CD4-positive, CD25-positive, alpha-beta regulatory T cell (primary cell): Measurements from ENCODE around the gene RAI14. TPM values are rescaled to one million over a fixed set of nuclear protein-coding genes. Genes with fewer than 3 reads are reported as not detected.

Experiments
- ATAC-seq, 2 donors: fragments of 150-1000 bp; cut with Tn5 transposase; one replicate each; pipeline ENCODE4 v1.10.0; 2021; ENCODE audit warnings: low read depth in 2 of 2, moderate number of reproducible peaks in 2 of 2, moderate library complexity in 1 of 2
- DNase-seq, 3 donors: peaks; one replicate each; pipeline versions ENCODE4 v3.0.0 to v3.0.0-alpha.2; 2012 to 2022; ENCODE audit warnings: mixed read lengths in 1 of 3
- H3K27ac ChIP-seq: one replicate; pipeline ENCODE4 v1.7.0; 2013; ENCODE audit warnings: mild to moderate bottlenecking, low read length; ENCODE audit not compliant: insufficient read depth, poor library complexity, severe bottlenecking
- H3K27me3 ChIP-seq: one replicate; pipeline ENCODE4 v1.7.0; 2013; ENCODE audit warnings: low read length; ENCODE audit not compliant: control insufficient read depth, insufficient read depth
- H3K36me3 ChIP-seq: one replicate; pipeline ENCODE4 v1.7.0; 2013; ENCODE audit warnings: mild to moderate bottlenecking, low read length, moderate library complexity; ENCODE audit not compliant: control insufficient read depth, insufficient read depth
- H3K4me1 ChIP-seq: 2 replicates; pipeline ENCODE4 v1.7.0; 2013; ENCODE audit warnings: mild to moderate bottlenecking, low read length; ENCODE audit not compliant: insufficient read depth, control insufficient read depth, poor library complexity, severe bottlenecking
- H3K4me3 ChIP-seq: one replicate; pipeline ENCODE4 v1.7.0; 2013; ENCODE audit warnings: low read depth, mild to moderate bottlenecking, low read length, moderate library complexity
- H3K9me3 ChIP-seq, 2 experiments: 1 replicate in 1 of 2; 2 replicates in 1 of 2; pipeline ENCODE4 v1.7.0; 2013; ENCODE audit warnings: low read length in 2 of 2, mild to moderate bottlenecking in 1 of 2, moderate library complexity in 1 of 2; ENCODE audit not compliant: control insufficient read depth in 2 of 2
- H3K27ac Mint-ChIP-seq, 3 donors: one replicate each; pipeline ENCODE4 v1.8.0; 2020 to 2022; ENCODE audit warnings: mild to moderate bottlenecking in 3 of 3, mixed read lengths in 3 of 3, moderate library complexity in 2 of 3
- H3K27me3 Mint-ChIP-seq: one replicate; pipeline ENCODE4 v1.8.0; 2022; ENCODE audit warnings: mild to moderate bottlenecking, mixed read lengths
- H3K36me3 Mint-ChIP-seq: one replicate; pipeline ENCODE4 v1.8.0; 2020; ENCODE audit warnings: mixed read lengths
- H3K4me1 Mint-ChIP-seq, 4 donors: one replicate each; pipeline ENCODE4 v1.8.0; 2020 to 2022; ENCODE audit warnings: mixed read lengths in 4 of 4, mild to moderate bottlenecking in 1 of 4
- H3K4me3 Mint-ChIP-seq, 4 donors: one replicate each; pipeline ENCODE4 v1.8.0; 2020 to 2022; ENCODE audit warnings: mild to moderate bottlenecking in 4 of 4, mixed read lengths in 4 of 4, moderate library complexity in 3 of 4
- H3K9me3 Mint-ChIP-seq, 7 donors: one replicate each; pipeline ENCODE4 v1.8.0; 2020 to 2022; ENCODE audit warnings: mixed read lengths in 7 of 7, mild to moderate bottlenecking in 3 of 7, moderate library complexity in 2 of 7
- polyA plus RNA-seq, 4 donors: library from polyadenylated mRNA; unstranded; fragments of 300-500 nt; fragmentation: Illumina TruSeq; gene quantifications; one replicate each; pipeline ENCODE4 v1.2.3, GENCODE V29; 2021
- total RNA-seq: library from RNA; stranded (reverse); gene quantifications from one replicate; pipeline ENCODE4 v1.2.3, GENCODE V29; 2022

The RAI14 gene
- total and polyA plus RNA-seq, 5 donors from 2014 or later: 0.12 TPM; not detected in 4

DNA sequence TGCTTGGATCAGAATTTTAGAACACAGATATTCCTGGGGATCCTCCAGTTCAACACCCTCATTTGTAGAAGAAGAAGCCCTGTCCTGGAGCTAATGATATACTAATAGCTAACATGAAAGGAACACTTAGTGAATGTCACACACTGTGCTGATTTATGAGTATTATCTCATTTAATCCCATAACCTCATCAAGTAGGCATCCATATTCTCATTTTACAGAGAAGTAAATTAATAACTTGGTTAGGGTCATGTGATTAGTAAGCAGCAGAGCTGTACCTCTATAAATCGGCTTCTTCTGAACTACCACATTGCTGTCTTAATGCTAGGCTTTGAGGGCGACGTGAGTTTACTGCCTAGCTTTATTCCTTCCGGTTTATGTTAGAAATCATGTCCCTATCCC is 188.9 kb downstream of the RAI14 start:
- H3K9me3 ChIP-seq: no peaks in the 10 kb centered on the region
- ATAC-seq (no peak), DNase-seq (no peak)
- H3K4me1 ChIP-seq: no peaks in the 10 kb centered on the region
- H3K4me3 ChIP-seq: no peak overlapping the region
- Mint-ChIP-seq H3K4me1 (peaks cover 0 to 3% (median 0%) of the 10 kb centered on the region in 4 donors), H3K27me3 (peaks cover 28% of the 10 kb centered on the region), H3K4me3 (peak overlapping the region in 1 of 4 donors; percentile 59), H3K27ac (no peak overlapping the region), H3K9me3 (no peaks in the 10 kb centered on the region), H3K36me3 (no peaks in the 10 kb centered on the region)
- no peaks in the 10 kb centered on the region for H3K36me3 ChIP-seq
- no peak overlapping the region for H3K27ac ChIP-seq
- H3K27me3 ChIP-seq: no peaks in the 10 kb centered on the region

DNA sequence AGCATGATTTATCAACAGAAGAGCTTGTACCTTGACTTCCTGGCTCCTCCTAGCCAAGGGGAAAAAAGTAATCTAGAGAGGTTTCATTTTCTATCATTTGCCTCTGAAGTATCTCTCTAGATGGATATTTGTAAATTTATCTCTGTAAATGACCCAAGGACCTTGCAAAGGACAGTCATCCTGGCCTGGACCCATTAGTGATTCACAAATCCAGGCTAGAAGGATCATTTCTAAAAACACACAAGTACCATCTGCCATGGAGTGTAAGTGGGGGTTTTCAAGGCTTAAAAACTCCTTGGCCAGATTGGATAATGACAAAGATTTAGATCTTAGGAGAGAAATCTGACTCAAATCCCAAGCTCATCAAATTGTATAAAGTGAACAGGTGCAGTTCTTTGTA is 190.9 kb downstream of the RAI14 start:
- no peak overlapping the region for H3K4me3 Mint-ChIP-seq
- H3K4me1 Mint-ChIP-seq: no peaks in the 10 kb centered on the region
- H3K27me3 Mint-ChIP-seq: peaks cover 27% of the 10 kb centered on the region
- no peaks in the 10 kb centered on the region for H3K36me3 ChIP-seq
- H3K36me3 Mint-ChIP-seq: no peaks in the 10 kb centered on the region
- peaks cover 0 to 2% (median 0%) of the 10 kb centered on the region in 7 donors for H3K9me3 Mint-ChIP-seq
- no peak overlapping the region for H3K27ac Mint-ChIP-seq
- no peaks in the 10 kb centered on the region for H3K4me1 ChIP-seq
- no peaks in the 10 kb centered on the region for H3K9me3 ChIP-seq
- no peak for ATAC-seq
- H3K27me3 ChIP-seq: no peaks in the 10 kb centered on the region
- no peak overlapping the region for H3K4me3 ChIP-seq
- H3K27ac ChIP-seq: no peak overlapping the region
- no peak for DNase-seq

DNA sequence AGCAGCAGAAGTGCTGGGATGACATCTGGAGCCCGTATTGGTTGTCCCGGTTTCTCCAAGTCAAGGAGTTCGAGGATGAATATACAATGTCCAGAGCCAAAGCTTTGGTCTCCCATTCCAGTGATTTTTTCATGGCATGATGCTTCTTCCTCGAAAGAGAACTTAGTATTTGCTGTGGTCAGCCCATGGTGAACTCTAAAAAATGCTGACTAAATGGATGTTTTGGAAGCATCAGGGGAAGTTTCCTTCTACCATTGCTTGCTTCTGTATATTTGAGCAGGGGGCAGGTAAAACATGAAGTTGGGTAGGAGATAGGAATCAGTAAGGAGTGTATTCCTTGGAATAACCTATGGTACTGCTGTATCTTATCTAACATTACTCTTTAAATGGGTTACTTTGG is 191.4 kb downstream of the RAI14 start:
- Mint-ChIP-seq H3K4me1 (no peaks in the 10 kb centered on the region), H3K27ac (no peak overlapping the region)
- ATAC-seq: no peak

DNA sequence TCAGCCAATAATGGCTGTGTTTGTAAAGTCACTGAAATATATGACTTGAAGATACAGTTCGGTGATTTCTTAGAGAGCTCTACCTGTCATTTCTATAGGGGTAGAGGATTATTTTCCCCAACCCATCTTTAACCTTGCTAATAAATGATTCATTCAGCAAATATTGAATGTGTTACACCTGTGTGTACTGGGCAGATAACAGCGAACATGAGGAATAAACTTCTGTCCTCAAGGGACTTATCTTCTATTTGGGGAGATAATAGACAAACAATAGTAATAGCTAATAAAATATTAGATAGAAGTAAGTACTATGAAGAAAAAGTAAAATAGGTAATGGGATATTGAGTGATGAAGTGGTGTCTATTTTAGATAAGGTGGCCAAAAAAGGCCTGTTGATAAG is 192.1 kb downstream of the RAI14 start:
- Histone ChIP-seq H3K9me3 (no peaks in the 10 kb centered on the region), H3K27me3 (no peaks in the 10 kb centered on the region), H3K27ac (no peak overlapping the region), H3K4me1 (no peaks in the 10 kb centered on the region), H3K4me3 (no peak overlapping the region), H3K36me3 (no peaks in the 10 kb centered on the region)
- peaks cover 39% of the 10 kb centered on the region for H3K27me3 Mint-ChIP-seq
- no peak for ATAC-seq
- H3K4me3 Mint-ChIP-seq: no peak overlapping the region
- DNase-seq: no peak
- H3K36me3 Mint-ChIP-seq: no peaks in the 10 kb centered on the region
- H3K4me1 Mint-ChIP-seq: no peaks in the 10 kb centered on the region
- H3K27ac Mint-ChIP-seq: no peak overlapping the region
- H3K9me3 Mint-ChIP-seq: peaks cover 0 to 2% (median 0%) of the 10 kb centered on the region in 7 donors

More for the DNA sequence above, 191.4 kb downstream of the RAI14 start:
- Histone ChIP-seq H3K4me3 (no peak overlapping the region), H3K27ac (no peak overlapping the region), H3K4me1 (no peaks in the 10 kb centered on the region), H3K36me3 (no peaks in the 10 kb centered on the region), H3K9me3 (no peaks in the 10 kb centered on the region), H3K27me3 (no peaks in the 10 kb centered on the region)
- peaks cover 32% of the 10 kb centered on the region for H3K27me3 Mint-ChIP-seq
- peaks cover 0 to 2% (median 0%) of the 10 kb centered on the region in 7 donors for H3K9me3 Mint-ChIP-seq
- DNase-seq: no peak
- no peaks in the 10 kb centered on the region for H3K36me3 Mint-ChIP-seq
- H3K4me3 Mint-ChIP-seq: no peak overlapping the region

DNA sequence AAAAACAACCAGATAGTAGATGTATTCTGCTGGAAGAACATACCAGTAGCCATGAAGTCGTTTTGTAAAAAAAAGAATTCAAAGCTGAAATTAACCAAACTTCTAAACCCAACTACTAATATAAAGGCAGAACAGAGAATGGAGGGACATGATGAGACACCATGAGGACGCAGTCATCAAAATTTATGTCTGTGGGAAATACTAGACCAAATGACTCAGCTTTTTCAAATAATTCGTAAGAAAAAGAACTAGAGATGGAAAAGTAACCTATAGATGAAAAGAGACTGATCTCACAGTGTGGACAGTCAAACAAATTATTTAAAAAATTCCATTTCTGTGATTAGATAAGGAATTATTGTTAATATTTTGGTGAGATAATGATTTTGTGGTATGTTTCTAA is 193.1 kb downstream of the RAI14 start:
- peaks cover 35% of the 10 kb centered on the region for H3K27me3 Mint-ChIP-seq
- no peak overlapping the region for H3K27ac Mint-ChIP-seq
- H3K4me3 Mint-ChIP-seq: no peak overlapping the region

DNA sequence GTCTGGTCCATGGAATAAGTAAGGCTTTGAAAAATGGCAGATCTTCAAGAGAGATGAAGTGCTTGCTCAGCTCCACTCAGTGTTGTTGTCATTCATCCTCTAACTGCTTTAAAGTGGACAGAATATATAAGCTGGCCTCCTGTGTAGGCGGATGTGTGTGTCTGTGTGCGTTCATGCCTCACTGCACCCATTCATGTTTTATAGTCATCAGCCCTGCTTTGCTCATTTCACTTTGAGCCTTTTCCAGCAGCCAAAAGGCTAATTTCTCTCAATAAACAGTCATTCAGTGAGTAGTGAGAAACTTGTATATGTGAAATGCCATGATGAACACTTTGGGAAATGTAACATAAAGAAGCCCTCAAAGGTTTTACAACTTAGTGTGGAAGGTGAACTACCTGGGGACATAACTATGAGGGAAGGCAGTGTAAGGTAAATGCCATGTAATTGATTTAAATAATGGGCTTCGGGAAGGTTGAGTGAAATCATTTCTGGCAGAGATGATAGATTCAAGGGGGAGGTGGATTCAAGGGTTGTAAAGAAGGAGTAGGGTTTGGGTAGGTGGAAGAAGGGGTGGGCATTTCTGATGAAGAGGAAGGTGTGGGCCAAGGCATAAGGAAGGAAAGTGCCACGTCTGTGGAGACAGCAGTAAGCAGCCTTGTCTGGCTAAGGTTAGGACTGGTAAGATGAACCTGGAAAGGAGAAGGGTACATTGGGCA is 198.5 kb downstream of the RAI14 start:
- H3K27ac ChIP-seq: no peak overlapping the region
- H3K36me3 ChIP-seq: no peaks in the 10 kb centered on the region
- H3K4me3 ChIP-seq: no peak overlapping the region
- no peaks in the 10 kb centered on the region for H3K9me3 ChIP-seq
- H3K27me3 ChIP-seq: no peaks in the 10 kb centered on the region
- no peaks in the 10 kb centered on the region for H3K4me1 ChIP-seq
- H3K4me1 Mint-ChIP-seq: no peaks in the 10 kb centered on the region
- no peak for ATAC-seq
- H3K4me3 Mint-ChIP-seq: no peak overlapping the region
- peaks cover 27% of the 10 kb centered on the region for H3K27me3 Mint-ChIP-seq
- no peaks in the 10 kb centered on the region for H3K36me3 Mint-ChIP-seq
- H3K27ac Mint-ChIP-seq: no peak overlapping the region
- H3K9me3 Mint-ChIP-seq: peaks cover 0 to 3% (median 0%) of the 10 kb centered on the region in 7 donors
- no peak for DNase-seq

More for the DNA sequence above, 193.1 kb downstream of the RAI14 start:
- no peaks in the 10 kb centered on the region for H3K27me3 ChIP-seq
- Mint-ChIP-seq H3K9me3 (peaks cover 0 to 2% (median 0%) of the 10 kb centered on the region in 7 donors), H3K36me3 (no peaks in the 10 kb centered on the region), H3K4me1 (no peaks in the 10 kb centered on the region)
- H3K9me3 ChIP-seq: no peaks in the 10 kb centered on the region
- no peaks in the 10 kb centered on the region for H3K36me3 ChIP-seq
- no peak overlapping the region for H3K4me3 ChIP-seq
- ATAC-seq (no peak), DNase-seq (no peak)
- no peaks in the 10 kb centered on the region for H3K4me1 ChIP-seq
- no peak overlapping the region for H3K27ac ChIP-seq

DNA sequence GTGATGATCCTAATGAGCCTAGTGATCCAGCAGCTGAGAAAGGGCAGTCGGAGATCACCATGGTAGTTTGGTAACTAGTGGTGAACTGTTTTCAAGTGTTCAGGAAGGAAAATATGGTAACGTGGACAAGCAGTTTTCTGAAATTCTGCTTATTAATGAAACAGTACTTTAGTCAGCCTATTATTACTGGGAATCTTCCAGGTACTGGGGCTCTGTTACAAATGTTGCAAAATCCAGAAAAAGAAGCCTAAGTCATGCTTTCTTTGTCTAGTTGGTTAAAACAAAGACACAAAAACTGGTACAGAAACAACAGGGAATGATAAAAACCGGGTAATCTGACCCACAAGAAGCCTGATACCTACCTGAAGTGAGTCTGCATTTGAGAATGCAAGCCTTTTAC is 201.0 kb downstream of the RAI14 start:
- Mint-ChIP-seq H3K27ac (no peak overlapping the region), H3K36me3 (no peaks in the 10 kb centered on the region), H3K4me1 (no peaks in the 10 kb centered on the region), H3K27me3 (peaks cover 25% of the 10 kb centered on the region), H3K9me3 (peaks cover 0 to 3% (median 0%) of the 10 kb centered on the region in 7 donors), H3K4me3 (no peak overlapping the region)
- Histone ChIP-seq H3K9me3 (no peaks in the 10 kb centered on the region), H3K27me3 (no peaks in the 10 kb centered on the region), H3K27ac (no peak overlapping the region), H3K36me3 (no peaks in the 10 kb centered on the region), H3K4me3 (no peak overlapping the region), H3K4me1 (no peaks in the 10 kb centered on the region)
- ATAC-seq (no peak), DNase-seq (no peak)

DNA sequence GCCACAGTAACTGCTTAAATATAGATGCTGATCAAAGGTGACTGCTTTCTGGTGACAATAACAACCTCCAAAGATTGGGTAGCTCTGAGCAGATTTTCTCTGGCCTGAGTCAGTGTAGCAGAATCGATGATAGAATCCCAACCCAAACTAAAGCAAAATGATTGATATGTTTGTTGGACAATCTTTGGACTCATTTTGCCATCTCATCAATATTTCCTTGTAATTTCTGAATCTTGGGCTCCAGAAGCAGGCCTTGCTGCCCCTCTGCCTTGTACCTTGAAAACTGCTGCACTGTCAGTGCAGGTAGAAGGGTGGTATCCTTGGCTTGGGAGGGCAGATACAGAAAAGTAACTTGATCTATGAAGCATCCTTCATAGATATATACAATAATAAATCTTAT is 201.8 kb downstream of the RAI14 start:
- Histone ChIP-seq H3K4me1 (no peaks in the 10 kb centered on the region), H3K9me3 (no peaks in the 10 kb centered on the region), H3K36me3 (no peaks in the 10 kb centered on the region), H3K4me3 (no peak overlapping the region), H3K27me3 (no peaks in the 10 kb centered on the region), H3K27ac (no peak overlapping the region)
- H3K9me3 Mint-ChIP-seq: peaks cover 0 to 1% (median 0%) of the 10 kb centered on the region in 7 donors
- H3K4me1 Mint-ChIP-seq: no peaks in the 10 kb centered on the region
- no peaks in the 10 kb centered on the region for H3K36me3 Mint-ChIP-seq
- no peak overlapping the region for H3K27ac Mint-ChIP-seq
- ATAC-seq: no peak
- H3K27me3 Mint-ChIP-seq: peaks cover 20% of the 10 kb centered on the region
- no peak for DNase-seq
- no peak overlapping the region for H3K4me3 Mint-ChIP-seq
